Upper lobe of right lung (tissue), 1 donor: ENCODE measurements around the gene MYH15. TPM values are rescaled to one million over a fixed set of nuclear protein-coding genes. Genes with fewer than 3 reads are reported as not detected.

Experiments
- ATAC-seq: fragments of 200-7000 bp; cut with Tn5 transposase; one replicate; pipeline ENCODE4 v1.9.1; 2020; ENCODE audit warnings: mild to moderate bottlenecking, moderate library complexity
- DNase-seq: peaks from one replicate; pipeline ENCODE4 v3.0.0-alpha.2; 2020
- H3K27ac ChIP-seq: fragments of 200-600 bp; one replicate; pipeline ENCODE4 v1.8.0; 2022
- H3K27me3 ChIP-seq: fragments of 200-600 bp; one replicate; pipeline ENCODE4 v1.8.0; 2022; ENCODE audit warnings: mild to moderate bottlenecking
- H3K36me3 ChIP-seq: fragments of 200-600 bp; one replicate; pipeline ENCODE4 v1.8.0; 2022
- H3K4me1 ChIP-seq: fragments of 200-600 bp; one replicate; pipeline ENCODE4 v1.8.0; 2022
- H3K4me3 ChIP-seq: fragments of 200-600 bp; one replicate; pipeline ENCODE4 v1.8.0; 2022; ENCODE audit warnings: mild to moderate bottlenecking
- H3K9me3 ChIP-seq: fragments of 200-600 bp; one replicate; pipeline ENCODE4 v1.8.0; 2022
- CTCF ChIP-seq: fragments of 200-600 bp; IDR thresholded peaks from one replicate; pipeline ENCODE4 v1.8.0; 2022; ENCODE audit warnings: antibody characterized with exemption
- intact Hi-C: fragments of 100-400 bp; cut with DNase I; formaldehyde crosslinking; loops from one replicate; pipeline ENCODE4 v1.11.0; 2022
- total RNA-seq: library from RNA; stranded (reverse); fragmentation: NEBNext Ultra II Directional; extraction: Animal tissue kit (Norgen Biotek cat#: 25700); gene quantifications from one replicate; pipeline ENCODE4 v1.2.1, GENCODE V29; 2021
- donor health status: DM: no; HTN: yes; CAD: no; lungs with severe emphysema.

The MYH15 gene
- total RNA-seq, 1 donor from 2014 or later: 0.90 TPM

DNA sequence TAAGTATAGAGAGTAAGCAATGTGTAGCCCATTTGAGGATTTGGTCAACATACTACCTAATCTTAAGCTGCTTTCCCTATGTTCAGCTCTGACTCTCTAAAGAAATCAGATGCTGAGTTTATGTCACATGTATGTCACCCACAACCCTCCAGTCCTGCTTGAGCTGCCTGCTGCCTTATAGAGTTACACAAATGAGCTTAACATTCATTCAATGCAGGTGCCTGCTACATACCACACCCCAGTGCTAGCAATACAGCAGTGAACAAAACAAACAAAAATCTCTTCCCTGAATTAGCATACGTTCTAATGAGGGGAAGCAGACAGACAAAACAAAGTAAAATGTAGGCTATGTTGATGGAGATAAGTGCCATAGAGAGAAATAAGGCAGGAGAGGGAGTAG, 121.0 kb downstream of the MYH15 start:
- Histone ChIP-seq H3K27me3 (no peaks in the 10 kb centered on the region), H3K4me3 (no peak overlapping the region), H3K36me3 (no peaks in the 10 kb centered on the region), H3K9me3 (no peaks in the 10 kb centered on the region), H3K4me1 (no peaks in the 10 kb centered on the region), H3K27ac (no peak overlapping the region)
- intact Hi-C loops: no loop called here
- DNase-seq (no peak), ATAC-seq (no peak)
- TF ChIP-seq CTCF: no peak

DNA sequence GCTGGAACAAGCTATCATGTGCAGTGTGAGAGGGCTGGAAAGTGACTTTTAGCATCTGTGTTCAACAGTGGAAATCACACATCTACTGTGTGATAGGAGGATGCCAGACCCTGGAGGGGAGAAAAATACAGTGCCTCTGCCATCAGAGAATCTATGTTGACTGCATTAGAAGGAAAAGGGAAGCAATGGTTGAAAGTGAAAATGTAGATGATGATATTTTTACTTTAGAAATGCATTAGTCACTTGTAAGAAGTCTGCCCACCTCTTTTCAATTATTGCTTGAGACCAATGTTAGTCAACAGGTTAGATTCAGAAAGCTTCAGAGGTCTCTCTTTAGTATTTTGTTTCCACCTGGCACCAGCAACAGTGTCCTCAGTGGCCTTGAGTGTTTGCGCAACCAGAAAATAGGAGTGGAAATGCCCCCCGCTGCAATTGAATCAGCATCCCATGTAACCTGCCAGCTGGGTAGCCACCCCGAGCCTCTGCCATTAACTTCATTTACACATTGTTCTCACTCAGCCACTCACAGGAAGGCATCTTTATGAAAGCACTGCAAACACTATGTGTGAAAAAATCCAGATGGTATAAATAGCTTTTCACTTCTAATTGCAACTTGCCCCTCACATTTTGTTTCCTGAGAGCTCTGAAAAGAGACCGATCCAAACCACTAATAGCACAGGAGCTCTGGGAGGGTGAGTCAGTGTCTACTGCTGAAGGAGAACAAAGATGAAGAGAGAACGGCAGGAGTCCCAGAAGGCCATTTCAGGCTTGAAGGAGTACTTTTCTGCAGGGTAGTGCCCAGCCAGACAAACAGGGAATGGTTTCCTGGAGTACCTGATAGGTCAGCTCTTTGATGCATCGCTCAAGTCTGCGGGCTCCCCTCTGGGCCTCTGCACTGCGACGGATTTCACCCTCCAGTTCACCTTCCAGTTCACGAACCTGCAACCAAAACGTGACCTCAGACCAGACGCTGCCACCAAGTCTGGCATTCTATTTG, 122.0 kb downstream of the MYH15 start:
- no peak for ATAC-seq

GRCh38 chr3:108387063-108387462, 123.3 kb downstream of the MYH15 start:
- H3K4me1 ChIP-seq: no peaks in the 10 kb centered on the region
- H3K27ac ChIP-seq: no peak overlapping the region
- ATAC-seq (no peak), DNase-seq (no peak)
- H3K27me3 ChIP-seq: no peaks in the 10 kb centered on the region
- intact Hi-C loops: no loop called here
- no peak for TF ChIP-seq CTCF
- no peaks in the 10 kb centered on the region for H3K9me3 ChIP-seq
- no peak overlapping the region for H3K4me3 ChIP-seq
- H3K36me3 ChIP-seq: no peaks in the 10 kb centered on the region

More for the DNA sequence above, 122.0 kb downstream of the MYH15 start:
- Histone ChIP-seq H3K9me3 (no peaks in the 10 kb centered on the region), H3K27me3 (no peaks in the 10 kb centered on the region), H3K36me3 (no peaks in the 10 kb centered on the region), H3K4me3 (no peak overlapping the region), H3K27ac (no peak overlapping the region), H3K4me1 (no peaks in the 10 kb centered on the region)
- no peak for DNase-seq
- intact Hi-C loops: no loop called here
- TF ChIP-seq CTCF: no peak

DNA sequence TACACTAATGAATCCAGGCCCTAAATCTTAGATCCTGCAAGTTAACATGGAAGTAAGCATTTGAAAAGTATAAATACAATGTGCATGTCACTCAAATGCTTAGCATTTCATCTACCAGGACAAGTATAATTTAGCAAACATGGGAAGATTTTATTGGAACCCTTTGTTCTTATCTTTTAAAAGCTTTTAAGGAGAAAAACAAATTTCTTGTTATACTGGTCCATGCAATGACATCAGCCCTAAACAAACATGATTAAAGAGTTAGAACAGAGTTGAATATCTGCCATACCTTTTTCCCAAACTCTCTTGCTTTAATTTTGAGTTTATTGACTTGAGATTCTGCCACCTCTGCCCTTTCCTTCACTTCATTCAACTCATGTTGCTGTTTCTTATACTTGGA, 127.1 kb downstream of the MYH15 start:
- H3K9me3 ChIP-seq: no peaks in the 10 kb centered on the region
- DNase-seq (no peak), ATAC-seq (no peak)
- H3K36me3 ChIP-seq: no peaks in the 10 kb centered on the region
- TF ChIP-seq CTCF: no peak
- no peaks in the 10 kb centered on the region for H3K27me3 ChIP-seq
- H3K4me1 ChIP-seq: no peaks in the 10 kb centered on the region
- no peak overlapping the region for H3K4me3 ChIP-seq
- no peak overlapping the region for H3K27ac ChIP-seq
- intact Hi-C loops: no loop called here

GRCh38 chr3:108381529-108382140, 128.8 kb downstream of the MYH15 start:
- intact Hi-C loops: no loop called here

More at GRCh38 chr3:108381529-108382140, 128.8 kb downstream of the MYH15 start:
- no peak for TF ChIP-seq CTCF
- Histone ChIP-seq H3K27ac (no peak overlapping the region), H3K9me3 (no peaks in the 10 kb centered on the region), H3K4me1 (no peaks in the 10 kb centered on the region), H3K27me3 (no peaks in the 10 kb centered on the region), H3K4me3 (no peak overlapping the region), H3K36me3 (no peaks in the 10 kb centered on the region)
- ATAC-seq (no peak), DNase-seq (no peak)
